Measurements from ENCODE around the gene MSMP. TPM values are rescaled to one million over a fixed set of nuclear protein-coding genes. Genes with fewer than 3 reads are reported as not detected.

The MSMP gene
- total RNA-seq, 1 donor, result not detected

DNA sequence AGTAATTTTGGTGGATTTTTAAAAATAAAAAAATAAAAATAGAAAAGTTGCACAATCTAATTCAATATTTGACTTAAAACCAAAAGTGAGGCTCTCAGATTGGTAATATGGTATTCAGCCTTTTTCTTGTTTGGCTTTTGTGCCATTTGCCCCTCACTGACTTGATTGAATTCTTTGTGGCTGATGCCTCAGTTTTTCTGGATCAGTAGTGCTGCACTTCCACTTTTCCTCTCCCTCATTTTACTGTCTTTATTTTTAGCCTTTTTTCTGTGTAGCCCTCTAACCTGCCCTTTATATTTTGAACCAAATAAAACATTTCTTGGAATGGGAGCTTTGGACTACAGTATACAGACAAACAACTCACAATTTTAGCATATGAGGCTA, 3.8 kb upstream of the MSMP start:
- Histone ChIP-seq H3K27me3 (ENCODE audit: insufficient read depth, low read length) (no peaks in the 10 kb centered on the region), H3K9me3 (ENCODE audit: low read depth, low read length) (no peaks in the 10 kb centered on the region), H3K4me3 (ENCODE audit: low read length) (no peak overlapping the region), H3K4me1 (ENCODE audit: insufficient read depth, low read length) (peaks cover 43% of the 10 kb centered on the region)

DNA sequence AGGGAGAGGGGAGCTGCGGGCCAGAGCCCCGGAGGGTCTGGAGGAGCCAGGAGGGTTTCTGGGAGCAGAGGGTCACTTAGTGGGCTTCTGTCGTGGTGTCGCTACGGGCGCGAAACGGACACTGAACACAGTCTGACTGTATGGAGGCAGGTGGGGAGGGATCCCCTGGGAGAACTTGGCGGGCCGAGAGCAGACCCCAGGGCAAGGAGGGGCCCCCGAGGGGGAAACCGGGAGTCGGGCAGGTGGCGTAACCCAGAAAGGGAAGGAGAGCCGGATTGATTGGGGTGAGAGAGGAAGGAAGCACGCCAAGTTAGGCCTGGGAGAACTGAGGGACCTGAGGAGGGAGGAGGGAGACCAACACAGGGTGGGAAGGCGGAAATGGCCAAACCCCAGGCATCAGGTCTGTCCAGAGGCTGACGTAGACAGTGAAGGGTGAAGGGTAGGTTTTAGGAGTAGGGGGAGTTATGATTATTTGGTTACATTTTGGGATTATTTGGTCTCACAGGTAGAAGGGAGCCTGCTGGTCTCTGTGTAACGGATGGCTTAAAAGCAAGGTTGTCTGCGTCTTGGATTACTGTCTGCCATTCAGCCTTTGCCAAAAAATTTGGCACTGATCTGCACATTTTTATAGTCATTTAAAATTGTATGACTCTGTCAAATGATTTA, 3.3 kb upstream of the MSMP start:
- H3K9me3 ChIP-seq (ENCODE audit: low read depth, low read length), result no peaks in the 10 kb centered on the region
- H3K27me3 ChIP-seq (ENCODE audit: insufficient read depth, low read length), result no peaks in the 10 kb centered on the region
- H3K4me1 ChIP-seq (ENCODE audit: insufficient read depth, low read length), result peaks cover 43% of the 10 kb centered on the region
- H3K4me3 ChIP-seq (ENCODE audit: low read length), result peak overlapping the region; percentile 56

DNA sequence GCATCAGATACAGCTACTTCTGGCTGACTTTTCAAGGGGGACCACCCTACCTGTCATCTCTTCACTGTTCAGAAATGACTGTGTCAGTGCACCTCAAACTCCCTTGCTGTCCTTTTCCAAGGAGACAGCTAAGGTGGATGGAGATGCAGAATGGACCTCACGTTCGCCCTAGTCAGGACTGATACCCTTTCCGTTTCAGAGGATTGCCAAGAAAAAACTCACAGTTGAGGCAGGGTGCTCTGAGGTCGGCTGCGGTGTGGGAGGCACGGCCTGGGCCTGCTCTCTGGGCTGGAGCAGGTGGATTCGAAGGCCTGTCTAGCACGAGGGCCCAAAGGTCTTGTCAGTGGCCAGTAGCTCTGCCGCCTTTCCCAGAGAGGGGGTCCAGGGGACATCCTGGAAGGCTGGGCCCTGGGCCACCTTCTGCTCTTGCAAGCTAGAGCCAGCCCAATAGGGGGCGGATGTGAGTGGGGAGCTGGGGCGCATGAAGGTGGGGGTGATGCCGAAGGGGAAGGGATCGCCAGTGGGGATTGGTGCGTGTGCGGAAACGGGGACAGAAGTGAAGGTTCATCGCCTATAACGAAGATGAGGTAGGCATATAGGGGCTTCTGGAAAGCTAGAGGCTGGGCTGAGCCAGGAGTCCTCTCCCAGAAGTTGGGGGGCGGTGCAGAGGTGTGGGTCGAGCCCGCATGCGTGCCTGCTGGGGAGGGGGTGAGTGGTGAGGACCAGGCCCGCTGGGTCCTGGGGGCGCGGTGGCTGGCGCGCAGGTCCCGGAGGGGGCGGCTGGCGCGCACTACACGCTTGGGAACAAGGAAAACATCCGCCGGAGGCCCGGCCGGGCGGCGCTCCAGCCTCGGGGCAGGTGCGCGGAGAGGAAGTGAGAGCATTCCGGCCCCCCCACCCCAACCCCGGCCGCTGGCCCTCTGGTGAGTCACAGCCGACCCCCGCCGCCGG, 2.5 kb upstream of the MSMP start:
- Histone ChIP-seq H3K9me3 (ENCODE audit: low read depth, low read length) (no peaks in the 10 kb centered on the region), H3K4me1 (ENCODE audit: insufficient read depth, low read length) (peaks cover 43% of the 10 kb centered on the region), H3K4me3 (ENCODE audit: low read length) (peak overlapping the region; percentile 56), H3K27me3 (ENCODE audit: insufficient read depth, low read length) (no peaks in the 10 kb centered on the region)

DNA sequence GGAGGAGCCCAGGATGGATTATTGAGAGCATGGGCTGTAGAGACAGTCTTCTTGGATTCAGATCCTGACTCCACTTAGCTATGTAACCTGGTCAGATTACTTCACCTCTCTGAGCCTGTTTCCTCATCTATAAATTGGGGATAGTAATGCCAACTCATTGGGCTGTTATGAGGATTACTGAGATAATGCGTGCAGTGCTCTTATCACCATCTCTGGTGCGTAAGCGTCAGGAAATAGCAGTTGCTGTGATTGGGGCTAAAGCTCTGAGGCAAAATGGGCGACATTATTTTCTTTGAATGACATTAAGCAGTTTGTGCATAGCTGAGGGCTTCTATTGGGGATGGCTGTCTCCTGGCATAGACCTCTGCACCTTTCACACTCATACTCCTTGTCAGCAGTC, 995 bp upstream of the MSMP start:
- no peaks in the 10 kb centered on the region for H3K9me3 ChIP-seq (ENCODE audit: low read depth, low read length)
- no peaks in the 10 kb centered on the region for H3K27me3 ChIP-seq (ENCODE audit: insufficient read depth, low read length)
- H3K4me1 ChIP-seq (ENCODE audit: insufficient read depth, low read length), result peaks cover 46% of the 10 kb centered on the region
- H3K4me3 ChIP-seq (ENCODE audit: low read length), result no peak overlapping the region

DNA sequence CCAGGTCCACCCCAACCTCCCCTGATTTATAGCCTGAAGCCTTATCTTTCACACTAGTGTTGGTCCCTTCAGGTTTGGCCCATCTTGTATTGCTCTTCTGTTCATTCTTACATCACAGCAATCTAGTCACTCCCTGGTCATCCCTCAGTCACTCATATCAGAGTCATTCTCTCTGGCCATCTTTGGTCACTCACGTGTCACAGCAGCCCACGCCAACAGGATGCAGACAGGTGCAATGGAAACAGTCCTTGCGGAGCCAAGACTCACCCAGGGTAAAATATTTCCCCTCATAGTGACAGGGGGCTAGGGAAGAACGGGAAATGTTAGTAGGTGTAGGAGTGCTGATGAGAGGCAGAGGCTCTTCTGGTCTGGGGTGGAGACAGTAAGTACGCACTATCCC, 610 bp downstream of the MSMP start:
- peaks cover 46% of the 10 kb centered on the region for H3K4me1 ChIP-seq (ENCODE audit: insufficient read depth, low read length)
- H3K9me3 ChIP-seq (ENCODE audit: low read depth, low read length), result no peaks in the 10 kb centered on the region
- H3K27me3 ChIP-seq (ENCODE audit: insufficient read depth, low read length), result no peaks in the 10 kb centered on the region
- no peak overlapping the region for H3K4me3 ChIP-seq (ENCODE audit: low read length)

DNA sequence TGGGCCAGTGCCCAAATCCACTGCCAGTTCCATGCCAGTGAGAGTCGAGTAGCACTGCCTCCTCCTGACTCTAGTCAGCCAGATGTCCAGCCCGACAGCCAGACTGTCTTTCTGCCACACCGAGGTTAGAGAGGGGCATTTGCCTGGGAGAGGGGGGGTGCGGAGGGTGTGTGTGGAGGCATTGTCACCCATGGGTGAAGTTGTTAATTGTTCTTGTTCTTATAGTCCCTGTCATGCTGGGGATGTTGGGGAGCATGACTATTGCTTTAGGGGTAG, 3.9 kb downstream of the MSMP start:
- Histone ChIP-seq H3K9me3 (ENCODE audit: low read depth, low read length) (no peaks in the 10 kb centered on the region), H3K4me3 (ENCODE audit: low read length) (no peak overlapping the region), H3K27me3 (ENCODE audit: insufficient read depth, low read length) (no peaks in the 10 kb centered on the region), H3K4me1 (ENCODE audit: insufficient read depth, low read length) (peaks cover 48% of the 10 kb centered on the region)

DNA sequence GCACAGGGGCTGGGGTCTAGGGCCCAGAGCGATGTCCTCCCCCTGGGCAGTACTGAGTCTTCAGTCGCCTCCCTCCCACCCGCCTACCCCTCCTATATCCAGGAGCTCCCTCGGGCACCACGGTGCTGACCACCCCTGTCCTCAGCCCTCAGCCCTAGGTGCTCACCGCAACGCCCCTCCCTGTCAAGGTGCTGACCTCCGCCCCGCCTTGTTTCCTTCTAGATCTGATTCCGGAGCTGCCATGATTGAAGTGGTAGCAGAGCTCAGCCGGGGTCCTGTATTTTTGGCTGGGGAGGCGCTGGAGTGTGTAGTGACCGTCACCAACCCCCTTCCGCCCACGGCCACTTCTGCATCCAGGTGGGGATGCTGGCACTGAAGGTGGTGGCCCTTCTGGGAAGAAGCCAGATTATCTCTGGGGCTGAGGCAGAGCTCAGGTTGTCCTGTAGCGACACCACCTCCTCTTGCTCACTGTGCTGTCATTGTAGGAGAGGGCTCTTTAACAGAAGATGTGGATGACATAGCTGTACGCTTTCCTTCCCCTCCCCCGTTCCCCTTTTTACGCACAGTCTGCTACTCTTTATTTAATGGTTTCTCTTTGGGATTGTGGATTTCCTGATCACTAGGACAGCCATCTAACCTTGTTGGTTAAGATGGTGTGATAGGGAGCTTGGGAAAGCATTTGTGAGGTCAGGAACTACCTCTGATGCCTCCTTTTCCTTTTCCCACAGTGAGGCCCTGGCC, 4.4 kb downstream of the MSMP start:
- Histone ChIP-seq H3K9me3 (ENCODE audit: low read depth, low read length) (no peaks in the 10 kb centered on the region), H3K4me3 (ENCODE audit: low read length) (peak overlapping the region; percentile 74), H3K27me3 (ENCODE audit: insufficient read depth, low read length) (no peaks in the 10 kb centered on the region), H3K4me1 (ENCODE audit: insufficient read depth, low read length) (peaks cover 48% of the 10 kb centered on the region)

DNA sequence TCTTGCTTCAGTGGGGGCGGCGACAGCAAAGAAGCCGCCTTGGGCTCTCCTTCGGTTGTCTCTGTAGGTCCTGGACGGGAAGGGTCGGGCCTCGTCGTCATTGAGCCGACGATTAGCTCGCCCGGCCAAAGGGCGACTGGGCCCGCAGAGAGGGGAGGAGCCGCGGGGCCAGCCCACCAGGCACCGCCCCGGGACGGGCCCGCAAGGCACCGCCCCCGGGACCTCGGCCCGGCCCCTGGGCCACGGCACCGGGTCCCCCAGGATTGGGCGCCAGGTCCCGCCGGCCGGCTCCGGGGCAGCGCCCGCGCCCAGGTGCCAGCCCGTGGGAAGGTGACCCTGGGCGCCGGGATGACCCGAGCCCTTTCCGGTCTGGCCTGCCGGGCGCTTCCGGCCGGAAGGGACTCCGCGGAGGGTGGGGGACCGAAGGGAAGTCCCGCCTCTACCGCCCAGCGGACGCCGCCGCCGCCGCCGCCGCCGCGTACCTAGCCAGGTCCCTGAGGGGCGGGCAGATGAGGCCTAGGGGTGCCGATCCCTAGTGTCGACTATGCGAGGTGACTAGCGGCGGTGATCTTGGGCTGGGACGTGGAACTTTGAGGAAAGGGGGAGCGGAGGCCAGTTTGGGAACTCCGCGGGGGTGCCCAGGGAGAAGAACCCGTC, 5.1 kb downstream of the MSMP start, which contains the start of the genes GBA2 and RGP1:
TSS of gene GBA2 (minus strand) at position 371 of the 657 bp plus-strand sequence. CDS start 524 bp downstream, outside the sequence.
TSS of gene RGP1 (plus strand) at position 430 of the 657 bp plus-strand sequence. CDS start 469 bp downstream, outside the sequence.
- peak within 1 kb of the TSS; percentile 74 for H3K4me3 ChIP-seq (ENCODE audit: low read length)
- H3K9me3 ChIP-seq (ENCODE audit: low read depth, low read length), result no peaks in the 10 kb centered on the region
- peaks cover 51% of the 10 kb centered on the region for H3K4me1 ChIP-seq (ENCODE audit: insufficient read depth, low read length)
- no peaks in the 10 kb centered on the region for H3K27me3 ChIP-seq (ENCODE audit: insufficient read depth, low read length)

DNA sequence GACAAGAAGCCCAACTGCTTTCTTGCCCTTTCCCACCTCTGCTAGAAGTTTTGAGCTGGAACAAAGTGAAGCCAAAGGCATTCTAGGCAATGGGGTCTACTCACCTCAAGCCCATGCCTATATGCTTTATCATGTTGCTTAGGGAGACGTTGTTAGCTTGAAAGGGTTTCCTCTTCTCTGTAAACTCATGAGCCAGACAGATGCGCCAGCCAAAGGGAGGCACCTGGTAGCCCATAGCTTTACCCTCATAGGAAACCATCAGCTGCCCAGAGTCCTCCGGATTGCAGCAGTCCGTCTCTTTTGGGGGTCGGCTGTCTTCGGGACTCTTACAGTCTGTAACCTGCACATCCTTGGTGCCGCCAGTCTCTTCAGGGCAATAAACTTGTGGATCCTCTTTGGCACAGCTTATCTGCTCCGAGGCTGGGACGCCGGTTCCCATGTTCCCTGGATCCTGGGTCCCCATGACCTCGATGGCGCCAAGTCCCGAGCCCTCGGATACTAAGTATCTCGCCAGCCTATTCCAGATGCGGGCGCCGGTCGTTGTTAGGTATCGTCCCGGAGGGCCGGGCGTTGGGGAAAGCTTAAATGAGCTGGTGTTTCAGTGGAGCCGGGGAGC, 5.7 kb downstream of the MSMP start:
- Histone ChIP-seq H3K4me1 (ENCODE audit: insufficient read depth, low read length) (peaks cover 57% of the 10 kb centered on the region), H3K9me3 (ENCODE audit: low read depth, low read length) (no peaks in the 10 kb centered on the region), H3K4me3 (ENCODE audit: low read length) (peak overlapping the region; percentile 74), H3K27me3 (ENCODE audit: insufficient read depth, low read length) (no peaks in the 10 kb centered on the region)

DNA sequence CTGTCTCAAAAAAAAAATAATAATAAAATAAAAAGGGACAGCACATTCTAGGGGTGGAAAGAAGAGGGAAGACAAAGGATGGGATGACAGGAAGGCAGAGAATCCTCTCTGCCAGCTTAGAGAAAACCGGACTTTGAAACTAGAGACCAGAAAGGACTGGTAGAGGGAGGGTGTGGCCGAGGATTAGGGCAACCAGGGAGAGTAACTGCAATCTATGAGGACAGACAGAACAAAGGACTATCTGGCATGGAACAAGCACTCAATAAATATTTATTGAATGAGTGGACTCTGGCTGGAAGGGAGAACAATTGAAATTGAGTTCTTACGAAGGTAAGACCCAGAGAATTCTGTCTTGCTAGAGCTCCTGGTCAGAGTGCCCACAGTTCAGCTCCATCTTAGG, 7.5 kb downstream of the MSMP start:
- Histone ChIP-seq H3K4me3 (ENCODE audit: low read length) (no peak overlapping the region), H3K4me1 (ENCODE audit: insufficient read depth, low read length) (peaks cover 67% of the 10 kb centered on the region), H3K27me3 (ENCODE audit: insufficient read depth, low read length) (no peaks in the 10 kb centered on the region), H3K9me3 (ENCODE audit: low read depth, low read length) (no peaks in the 10 kb centered on the region)

DNA sequence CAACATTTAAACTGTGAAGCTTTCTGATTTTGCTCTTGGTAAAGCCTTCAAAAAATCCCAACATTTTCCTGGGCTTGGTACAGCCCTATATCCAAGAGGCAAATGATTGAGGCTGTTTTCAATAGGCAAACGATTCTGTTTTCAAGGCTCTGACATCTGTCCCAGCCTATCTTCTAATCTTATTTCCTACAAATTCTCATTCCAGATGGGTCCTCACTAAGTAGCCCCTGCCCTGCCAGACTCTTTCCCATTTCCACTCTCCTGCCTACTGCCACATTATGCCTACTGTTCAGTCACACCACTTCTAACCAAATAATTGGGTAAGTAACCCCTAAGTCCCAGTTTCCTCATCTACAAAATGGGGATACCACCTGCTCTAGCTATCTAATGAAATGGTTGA, 8.5 kb downstream of the MSMP start:
- H3K9me3 ChIP-seq (ENCODE audit: low read depth, low read length), result no peaks in the 10 kb centered on the region
- peaks cover 64% of the 10 kb centered on the region for H3K4me1 ChIP-seq (ENCODE audit: insufficient read depth, low read length)
- H3K4me3 ChIP-seq (ENCODE audit: low read length), result no peak overlapping the region

DNA sequence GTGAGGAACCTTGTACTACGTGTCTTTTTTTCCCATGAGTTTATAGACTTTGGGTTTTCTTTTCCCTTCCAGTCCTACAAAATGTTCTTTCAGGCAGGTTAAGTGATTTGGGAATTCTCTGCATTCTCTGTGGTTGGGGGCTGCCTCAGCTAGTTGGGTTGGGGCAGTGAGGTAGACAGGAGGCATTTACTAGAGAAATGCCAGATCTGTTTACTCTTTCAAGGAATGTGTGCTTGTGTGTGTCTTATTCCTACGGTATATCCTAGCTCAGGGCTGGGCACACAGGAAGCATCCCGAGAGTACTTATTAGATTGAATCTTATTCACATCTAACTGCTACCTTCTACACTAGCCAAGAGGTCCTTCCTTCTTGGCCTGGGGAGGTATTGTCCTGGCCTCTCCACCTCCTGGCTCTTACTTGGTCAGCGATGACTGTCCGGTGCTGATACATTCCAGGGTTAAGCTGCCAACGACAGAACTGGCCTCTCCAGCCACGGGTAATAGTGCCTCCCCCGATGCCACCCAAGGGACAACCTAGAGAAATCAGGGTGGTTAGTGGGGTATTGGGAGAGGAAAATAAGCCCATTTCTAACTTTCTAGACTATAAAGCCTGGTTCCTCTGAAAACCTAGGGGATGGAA, 10.1 kb downstream of the MSMP start:
- Histone ChIP-seq H3K9me3 (ENCODE audit: low read depth, low read length) (no peaks in the 10 kb centered on the region), H3K4me3 (ENCODE audit: low read length) (no peak overlapping the region), H3K27me3 (ENCODE audit: insufficient read depth, low read length) (no peaks in the 10 kb centered on the region), H3K4me1 (ENCODE audit: insufficient read depth, low read length) (peaks cover 52% of the 10 kb centered on the region)

More for the DNA sequence above, 8.5 kb downstream of the MSMP start:
- no peaks in the 10 kb centered on the region for H3K27me3 ChIP-seq (ENCODE audit: insufficient read depth, low read length)

DNA sequence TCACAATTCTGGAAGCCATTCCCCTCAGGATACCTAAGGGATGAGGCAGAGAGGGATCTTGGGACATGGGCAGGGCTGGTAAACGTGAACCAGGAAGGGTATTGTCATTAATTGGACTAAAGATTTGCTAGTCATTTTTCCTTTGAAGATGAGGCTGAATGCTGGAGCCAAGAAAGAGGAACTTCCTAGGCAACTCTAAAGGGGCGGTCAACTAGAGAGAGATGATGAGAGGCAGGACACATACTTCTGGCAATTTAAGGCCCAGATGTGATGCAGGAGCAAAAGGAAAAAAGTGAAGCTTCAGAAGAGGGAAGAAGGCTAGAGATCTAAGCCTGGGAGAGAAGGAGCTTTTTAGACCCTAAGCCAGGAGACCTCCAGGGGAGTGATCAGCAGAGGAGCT, 10.6 kb downstream of the MSMP start:
- no peaks in the 10 kb centered on the region for H3K27me3 ChIP-seq (ENCODE audit: insufficient read depth, low read length)
- H3K4me1 ChIP-seq (ENCODE audit: insufficient read depth, low read length), result peaks cover 50% of the 10 kb centered on the region
- no peaks in the 10 kb centered on the region for H3K9me3 ChIP-seq (ENCODE audit: low read depth, low read length)
- no peak overlapping the region for H3K4me3 ChIP-seq (ENCODE audit: low read length)

DNA sequence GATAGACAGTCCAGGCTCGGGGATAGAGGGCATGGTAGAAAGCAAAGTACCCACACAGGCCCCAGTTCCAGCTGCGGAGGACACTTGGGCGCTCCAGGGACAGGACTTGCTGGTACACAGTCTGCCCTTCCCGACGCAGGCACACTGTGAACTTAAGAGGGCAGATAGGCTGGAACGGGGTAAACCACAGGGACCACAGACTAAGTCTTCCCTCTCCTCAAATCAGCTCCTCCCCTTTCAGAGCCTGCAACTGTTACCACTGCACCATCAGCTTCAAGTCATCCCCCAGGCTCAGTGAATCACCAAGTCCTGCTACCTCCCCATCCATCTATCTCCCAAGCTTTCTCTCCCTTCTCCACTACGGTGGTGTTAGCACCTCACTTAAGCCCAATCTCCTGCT, 12.3 kb downstream of the MSMP start:
- Histone ChIP-seq H3K9me3 (ENCODE audit: low read depth, low read length) (no peaks in the 10 kb centered on the region), H3K4me1 (ENCODE audit: insufficient read depth, low read length) (peaks cover 33% of the 10 kb centered on the region), H3K27me3 (ENCODE audit: insufficient read depth, low read length) (no peaks in the 10 kb centered on the region), H3K4me3 (ENCODE audit: low read length) (no peak overlapping the region)

All from mononuclear cell (primary cell).